ENCODE data around the gene MBOAT2. TPM values are rescaled to one million over a fixed set of nuclear protein-coding genes. Genes with fewer than 3 reads are reported as not detected.

Gene MBOAT2
- total RNA-seq, 2 donors from 2014 or later = 6.7 to 13.5 TPM

DNA sequence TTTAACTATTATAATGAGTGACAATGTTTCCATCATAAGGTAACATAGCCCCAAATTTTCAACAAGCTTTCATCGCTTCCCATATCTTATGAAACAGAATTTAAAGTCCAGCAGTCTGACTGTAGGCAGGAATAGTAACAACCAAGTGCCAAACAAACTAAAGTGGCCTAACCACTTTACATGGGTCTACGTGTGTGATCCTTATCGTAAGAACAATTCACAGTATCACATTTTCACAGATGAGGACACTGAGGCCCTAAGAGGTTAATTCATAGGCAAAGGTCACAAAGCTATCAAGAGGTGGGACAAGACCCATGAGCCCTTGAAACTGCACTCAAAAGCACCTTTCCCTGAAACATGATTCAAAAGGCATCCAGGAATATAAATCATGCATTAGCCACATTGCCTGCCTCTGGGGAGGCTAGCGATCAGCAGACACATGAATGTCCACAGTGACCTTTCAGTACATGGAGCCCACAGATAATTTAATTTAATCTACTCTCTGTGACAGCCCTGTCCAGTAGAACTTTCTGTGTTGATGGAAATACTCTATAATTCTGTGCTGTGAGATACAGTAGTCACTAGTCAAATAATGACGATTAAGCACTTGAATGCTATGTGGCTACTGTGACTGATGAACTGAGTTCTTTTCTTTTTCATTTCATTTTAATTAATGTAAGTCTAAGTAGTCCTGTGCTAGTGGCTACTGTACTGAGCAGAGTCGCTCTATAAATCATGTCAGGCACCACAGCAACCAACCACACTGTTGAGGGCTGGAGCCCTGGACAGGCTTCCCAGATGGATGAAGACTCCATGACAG lies 196.4 kb downstream of the MBOAT2 start:
- intact Hi-C loops (cut with DNase I) = no loop called here
- ATAC-seq = no peak

DNA sequence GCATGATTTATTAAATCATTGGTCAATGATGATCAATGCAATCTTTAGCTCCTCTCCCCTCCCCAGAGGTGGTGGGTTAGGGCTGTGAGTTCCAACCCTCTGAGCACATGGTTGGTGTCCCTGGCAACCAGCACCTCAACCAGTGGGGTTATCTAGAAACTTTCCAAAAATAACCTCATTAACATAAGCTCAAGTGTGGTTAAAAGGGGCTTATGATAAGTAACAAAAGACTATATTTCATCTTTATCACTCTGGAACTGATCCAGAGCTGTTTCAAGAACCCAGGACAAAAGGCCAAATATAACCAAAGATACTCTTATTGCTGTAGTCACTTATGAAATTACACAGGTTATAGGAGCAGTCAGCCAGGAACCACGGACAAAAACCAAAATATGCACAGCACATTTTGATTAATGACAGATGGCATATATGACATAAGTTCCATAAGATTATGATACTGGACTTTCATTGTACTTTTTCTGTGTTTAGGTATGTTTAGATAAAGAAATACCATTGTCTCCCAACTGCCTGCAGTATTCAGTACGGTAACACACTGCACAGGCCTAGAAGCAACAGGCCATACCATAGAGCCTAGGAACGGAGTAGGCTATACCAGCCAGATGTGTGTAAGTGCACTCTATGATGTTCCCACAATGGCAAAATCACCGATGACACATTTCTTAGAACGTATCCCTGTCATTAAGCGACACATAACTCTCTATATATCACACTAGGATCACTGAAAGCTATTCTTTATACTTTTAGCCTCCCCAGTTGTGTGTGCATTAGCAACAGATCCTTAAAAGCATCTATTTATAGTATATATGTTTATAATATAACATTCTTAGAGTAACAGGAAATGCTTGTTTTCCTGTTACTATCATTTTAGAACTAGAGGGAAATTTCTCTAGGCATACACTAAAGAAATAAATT lies 197.9 kb downstream of the MBOAT2 start:
- no peak overlapping the region for H3K4me3 ChIP-seq
- DNase-seq (no peak), ATAC-seq (no peak)
- no peak overlapping the region for H3K27ac ChIP-seq
- H3K36me3 ChIP-seq (replicated peaks in 1 of 2; ENCODE audit: insufficient read depth in 1 of 2, low read depth in 2 of 2) = peaks cover 0 to 8% of the 10 kb centered on the region in 2 donors
- WGBS, 2 donors = 71 to 79% methylated on average over 6 of the region's 6 CpGs
- TF ChIP-seq POLR2A (IDR thresholded peaks at IDR 0.05) = no peak
- TF ChIP-seq, protein P1, sequence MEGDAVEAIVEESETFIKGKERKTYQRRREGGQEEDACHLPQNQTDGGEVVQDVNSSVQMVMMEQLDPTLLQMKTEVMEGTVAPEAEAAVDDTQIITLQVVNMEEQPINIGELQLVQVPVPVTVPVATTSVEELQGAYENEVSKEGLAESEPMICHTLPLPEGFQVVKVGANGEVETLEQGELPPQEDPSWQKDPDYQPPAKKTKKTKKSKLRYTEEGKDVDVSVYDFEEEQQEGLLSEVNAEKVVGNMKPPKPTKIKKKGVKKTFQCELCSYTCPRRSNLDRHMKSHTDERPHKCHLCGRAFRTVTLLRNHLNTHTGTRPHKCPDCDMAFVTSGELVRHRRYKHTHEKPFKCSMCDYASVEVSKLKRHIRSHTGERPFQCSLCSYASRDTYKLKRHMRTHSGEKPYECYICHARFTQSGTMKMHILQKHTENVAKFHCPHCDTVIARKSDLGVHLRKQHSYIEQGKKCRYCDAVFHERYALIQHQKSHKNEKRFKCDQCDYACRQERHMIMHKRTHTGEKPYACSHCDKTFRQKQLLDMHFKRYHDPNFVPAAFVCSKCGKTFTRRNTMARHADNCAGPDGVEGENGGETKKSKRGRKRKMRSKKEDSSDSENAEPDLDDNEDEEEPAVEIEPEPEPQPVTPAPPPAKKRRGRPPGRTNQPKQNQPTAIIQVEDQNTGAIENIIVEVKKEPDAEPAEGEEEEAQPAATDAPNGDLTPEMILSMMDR (IDR thresholded peaks at IDR 0.05) = no peak
- intact Hi-C loops (cut with DNase I) = no loop called here
- peaks cover 5% of the 10 kb centered on the region for H3K4me1 ChIP-seq
- H3K27me3 ChIP-seq = no peaks in the 10 kb centered on the region
- no peaks in the 10 kb centered on the region for H3K9me3 ChIP-seq

More for the DNA sequence above, 196.4 kb downstream of the MBOAT2 start:
- no peak for TF ChIP-seq POLR2A (IDR thresholded peaks at IDR 0.05)
- TF ChIP-seq, protein P1 (IDR thresholded peaks at IDR 0.05) = no peak
- Histone ChIP-seq H3K36me3 (replicated peaks in 1 of 2; ENCODE audit: insufficient read depth in 1 of 2, low read depth in 2 of 2) (peaks cover 0 to 16% of the 10 kb centered on the region in 2 donors), H3K27ac (no peak overlapping the region), H3K4me1 (peaks cover 5% of the 10 kb centered on the region), H3K27me3 (no peaks in the 10 kb centered on the region), H3K9me3 (no peaks in the 10 kb centered on the region), H3K4me3 (no peak overlapping the region)
- DNase-seq = no peak
- WGBS, 2 donors = 85 to 96% methylated on average over 6 of the region's 6 CpGs

DNA sequence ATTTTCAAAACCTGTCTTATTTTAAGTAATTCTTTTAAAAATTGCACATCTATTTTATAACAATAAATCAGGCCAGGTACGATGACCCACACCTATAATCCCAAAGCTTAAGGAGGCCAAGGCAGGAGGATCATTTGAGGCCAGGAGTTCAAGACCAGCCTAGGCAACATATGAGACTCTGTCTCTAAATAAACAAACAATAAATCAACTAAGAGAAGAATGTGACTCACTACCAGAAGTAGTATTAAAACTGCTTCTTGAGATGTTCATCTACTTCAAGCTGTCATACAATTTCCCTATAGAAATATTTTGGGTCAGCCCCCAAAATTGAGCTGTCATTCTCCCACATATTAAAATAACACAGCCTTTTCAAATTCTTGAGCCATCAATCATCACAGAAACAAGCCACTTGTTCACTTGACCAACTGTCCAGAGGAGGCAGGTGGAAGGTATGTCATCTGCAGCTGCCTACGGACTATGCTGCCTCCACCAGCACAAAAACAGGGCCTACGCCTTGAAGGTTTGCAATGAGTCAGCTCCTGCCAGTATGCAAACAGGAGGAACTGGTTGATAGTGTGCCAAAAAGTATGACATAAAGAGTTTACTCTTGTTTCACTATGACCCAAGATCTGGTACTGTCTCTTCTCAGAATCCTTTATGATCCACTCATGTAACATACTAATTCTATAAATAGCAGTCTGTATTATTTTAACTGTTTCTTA lies 199.7 kb downstream of the MBOAT2 start:
- intact Hi-C loops (cut with DNase I) = no loop called here
- ATAC-seq (peak; percentile 94), DNase-seq (peak; percentile 67 to 82 (median 73))
- H3K4me1 ChIP-seq = peaks cover 5% of the 10 kb centered on the region
- WGBS, 2 donors = 50 to 54% methylated on average over 3 of the region's 3 CpGs
- H3K9me3 ChIP-seq = no peaks in the 10 kb centered on the region
- TF ChIP-seq, protein P1 (IDR thresholded peaks at IDR 0.05) = peak in 2 of 7 experiments; percentile 19 to 20
- TF ChIP-seq POLR2A (IDR thresholded peaks at IDR 0.05) = no peak
- peak overlapping the region in 2 of 4 donors; percentile 31 to 62 for H3K27ac ChIP-seq
- H3K27me3 ChIP-seq = no peaks in the 10 kb centered on the region
- H3K36me3 ChIP-seq (replicated peaks in 1 of 2; ENCODE audit: insufficient read depth in 1 of 2, low read depth in 2 of 2) = peaks cover 0 to 5% of the 10 kb centered on the region in 2 donors
- no peak overlapping the region for H3K4me3 ChIP-seq

DNA sequence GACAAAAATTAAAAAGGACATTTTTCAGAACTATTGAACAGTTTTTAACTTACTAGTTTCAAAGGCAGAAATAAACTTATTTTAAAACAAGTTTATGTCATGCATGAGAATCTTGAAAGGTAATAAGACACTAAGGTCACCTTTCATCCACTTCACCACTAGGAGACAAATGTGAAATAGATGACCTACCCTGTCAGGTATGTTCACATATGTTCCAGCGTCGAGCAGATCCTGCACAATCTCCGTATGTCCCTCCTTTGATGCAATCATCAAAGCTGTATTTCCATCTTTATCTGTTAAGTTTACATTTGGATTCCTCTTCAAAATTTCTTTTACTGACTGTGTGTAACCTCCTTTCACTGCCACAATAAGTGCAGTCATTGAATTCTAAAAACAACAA lies 200.7 kb downstream of the MBOAT2 start:
- no peak for DNase-seq
- peaks cover 5% of the 10 kb centered on the region for H3K4me1 ChIP-seq
- H3K27ac ChIP-seq = no peak overlapping the region
- TF ChIP-seq, protein P1 (IDR thresholded peaks at IDR 0.05) = no peak
- TF ChIP-seq POLR2A (IDR thresholded peaks at IDR 0.05) = no peak
- WGBS, 2 donors = 68 to 81% methylated on average over 3 of the region's 3 CpGs
- H3K27me3 ChIP-seq = no peaks in the 10 kb centered on the region
- H3K4me3 ChIP-seq = no peak overlapping the region
- H3K36me3 ChIP-seq (replicated peaks in 1 of 2; ENCODE audit: insufficient read depth in 1 of 2, low read depth in 2 of 2) = peaks cover 0 to 5% of the 10 kb centered on the region in 2 donors
- intact Hi-C loops (cut with DNase I) = no loop called here
- no peaks in the 10 kb centered on the region for H3K9me3 ChIP-seq
- ATAC-seq = no peak

Other genes with a start within 250 kb of the MBOAT2 start
- 10 to 100 TPM; 43.6 to 45.2 TPM for gene KIDINS220, start 166.1 kb downstream of the MBOAT2 start, total RNA-seq
- gene ASAP2, start 203.1 kb upstream of the MBOAT2 start, total RNA-seq = 10 to 100 TPM; 12.5 to 23.7 TPM

Data from body of pancreas (tissue), 4 donors.